RWPE1 (cell line): ENCODE measurements around the gene CDK8.

ENCODE experiments used
- CTCF ChIA-PET: fragments of 350-600 bp; sonication (Branson Sonifier 250); formaldehyde crosslinking; extraction: SDS; loops from one replicate; lab custom pipeline; 2021; lab: Yijun Ruan, JAX
- POLR2A ChIA-PET: fragments of 400-600 bp; formaldehyde crosslinking; extraction: SDS; loops from one replicate; lab custom pipeline; 2020; ENCODE audit warnings: antibody characterized with exemption; ENCODE audit not compliant: low non-redundant PET; lab: Yijun Ruan, JAX
- DNase-seq: peaks from one replicate; pipeline ENCODE4 v3.0.0; 2012; ENCODE audit warnings: low spot score
- H3K27ac ChIP-seq: fragments of 450-650 bp; 2 replicates; pipeline ENCODE4 v1.5.1; 2017
- CTCF ChIP-seq: fragments of 450-650 bp; conservative IDR thresholded peaks from 2 replicates; pipeline ENCODE4 v1.5.1; 2017; ENCODE audit warnings: low read depth, mild to moderate bottlenecking

CDK8 gene

GRCh38 chr13:26255691-26256277, 1.9 kb downstream of the CDK8 start:
- peak; percentile 46; the same call in 1 of the 2 replicates for TF ChIP-seq CTCF
- no peak overlapping the region for H3K27ac ChIP-seq
- CTCF ChIA-PET, result interaction anchor here (0.6 to 1.3 kb wide), 6 partner anchors 8 to 241 kb away, joined by 3 to 6 read pairs (median 3); no protein-coding TSS in a partner anchor
- POLR2A ChIA-PET, result no interaction called here
- peak; percentile 15 for DNase-seq

DNA sequence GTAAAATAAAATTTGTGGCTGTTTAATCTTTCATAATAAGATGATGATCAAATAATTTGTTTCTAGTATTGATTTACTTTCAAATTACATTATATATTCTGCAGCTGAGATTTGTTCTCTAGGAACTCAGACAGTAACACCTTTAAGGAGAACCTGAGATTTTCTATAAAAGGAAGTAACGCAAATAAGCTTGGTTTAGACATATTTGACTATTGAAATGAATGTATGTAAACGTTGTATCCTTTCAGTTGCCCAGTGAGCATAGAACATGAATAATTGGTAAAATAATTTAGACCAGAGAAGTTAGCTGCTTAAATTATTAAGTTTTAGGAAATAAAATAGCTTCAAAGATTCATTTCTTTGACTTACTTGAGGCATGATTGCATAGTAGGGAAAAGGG, 3.1 kb downstream of the CDK8 start:
- H3K27ac ChIP-seq, result no peak overlapping the region
- DNase-seq, result no peak
- POLR2A ChIA-PET, result no interaction called here
- no peak for TF ChIP-seq CTCF
- CTCF ChIA-PET, result no interaction called here

DNA sequence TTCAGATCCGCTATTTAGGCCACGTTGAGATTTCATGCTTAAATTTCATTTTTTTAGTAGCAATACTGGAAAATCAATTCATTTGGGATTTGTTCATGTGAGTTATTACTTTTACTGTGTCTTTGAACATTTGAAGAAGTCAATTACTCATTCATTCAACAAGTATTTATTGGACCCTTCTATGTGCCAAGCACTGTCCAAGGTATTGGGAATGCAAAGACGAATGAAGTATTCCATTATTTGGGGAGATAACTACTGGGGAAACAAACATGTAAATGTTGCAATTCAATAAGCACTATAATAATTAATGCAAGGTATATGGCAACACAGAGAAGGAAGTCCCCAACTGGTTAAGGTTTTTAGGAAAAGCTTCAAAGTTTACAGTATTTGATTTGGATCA, 5.7 kb downstream of the CDK8 start:
- no peak overlapping the region for H3K27ac ChIP-seq
- ChIA-PET POLR2A (no interaction called here), CTCF (no interaction called here)
- no peak for DNase-seq
- TF ChIP-seq CTCF, result no peak

GRCh38 chr13:26262156-26262555, 8.2 kb downstream of the CDK8 start:
- ChIA-PET CTCF (no interaction called here), POLR2A (no interaction called here)
- no peak overlapping the region for H3K27ac ChIP-seq
- no peak for TF ChIP-seq CTCF
- no peak for DNase-seq

DNA sequence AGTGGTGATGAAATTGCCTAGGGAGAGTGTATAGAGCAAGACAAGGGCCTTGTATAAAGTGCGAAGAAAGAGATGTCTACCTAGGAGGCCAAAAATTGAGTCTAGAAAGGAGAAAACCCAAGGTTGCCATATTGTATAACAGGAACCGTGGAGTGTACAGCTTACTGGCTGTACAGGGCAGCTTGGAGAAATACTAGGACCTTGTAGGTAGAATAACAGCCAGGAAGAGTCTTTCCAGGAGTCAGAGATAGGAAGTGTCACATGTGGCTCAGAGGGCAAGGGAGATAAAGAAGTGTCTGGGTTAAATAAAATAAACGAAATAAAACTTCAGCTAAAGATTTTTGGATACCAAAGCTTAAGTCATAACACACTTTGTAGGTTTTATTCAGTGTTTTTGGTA, 12.4 kb downstream of the CDK8 start:
- H3K27ac ChIP-seq, result no peak overlapping the region
- no peak for TF ChIP-seq CTCF
- CTCF ChIA-PET, result interaction anchor here (1.2 kb wide), 1 partner anchor 11 kb away, joined by 3 read pairs; no protein-coding TSS in a partner anchor
- no peak for DNase-seq
- POLR2A ChIA-PET, result no interaction called here

DNA sequence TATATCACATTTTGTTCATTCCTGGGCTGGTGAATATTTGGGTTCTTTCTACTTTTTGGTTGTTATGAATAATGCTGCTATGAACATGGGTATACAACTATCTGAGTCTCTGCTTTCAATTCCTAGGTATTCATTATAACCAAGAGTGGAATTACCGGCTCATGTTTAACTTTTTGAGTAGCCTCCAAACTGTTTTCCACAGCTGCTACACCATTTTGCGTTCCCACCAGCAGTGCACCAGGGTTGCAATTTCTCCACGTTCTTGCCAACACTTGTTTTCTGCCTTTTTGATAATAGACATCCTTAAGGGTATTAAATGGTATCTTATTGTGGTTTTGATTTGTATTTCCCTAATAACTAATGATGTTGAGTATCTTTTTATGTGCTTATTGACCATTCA, 16.8 kb downstream of the CDK8 start:
- DNase-seq, result no peak
- CTCF ChIA-PET, result no interaction called here
- no peak overlapping the region for H3K27ac ChIP-seq
- POLR2A ChIA-PET, result no interaction called here
- TF ChIP-seq CTCF, result no peak
